CD14-positive monocyte (primary cell): ENCODE measurements around the gene SHROOM3. TPM values are rescaled to one million over a fixed set of nuclear protein-coding genes. Genes with fewer than 3 reads are reported as not detected.

Experiments used
- DNase-seq, 3 donors: peaks; one replicate each; pipeline ENCODE4 v3.0.0-alpha.2; 2011 to 2022
- H2AFZ ChIP-seq: 2 replicates; pipeline ENCODE4 v1.6.0; 2012; ENCODE audit warnings: mild to moderate bottlenecking, low read depth, low read length, inconsistent platforms; ENCODE audit not compliant: insufficient read depth, poor library complexity, severe bottlenecking
- H3K27ac ChIP-seq, 2 donors: 1 replicate in 1 of 2; 2 replicates in 1 of 2; pipeline ENCODE4 v1.5.1; 2012 to 2013; ENCODE audit warnings: low read length in 2 of 2, control low read depth in 1 of 2, inconsistent platforms in 1 of 2, low read depth in 1 of 2, mild to moderate bottlenecking in 1 of 2
- H3K27me3 ChIP-seq, 2 donors: one replicate each; pipeline versions ENCODE4 v1.6.0 to v1.6.1; 2011 to 2013; ENCODE audit warnings: low read length in 2 of 2; ENCODE audit not compliant: control insufficient read depth in 2 of 2, insufficient read depth in 2 of 2
- H3K36me3 ChIP-seq, 2 donors: replicated peaks in 1 of 2; 1 replicate in 1 of 2; 2 replicates in 1 of 2; pipeline versions ENCODE4 v1.5.1 to v1.6.1; 2012 to 2013; ENCODE audit warnings: low read length in 2 of 2, control low read depth in 1 of 2, inconsistent platforms in 1 of 2, mild to moderate bottlenecking in 1 of 2; ENCODE audit not compliant: insufficient read depth in 2 of 2, control insufficient read depth in 1 of 2
- H3K4me1 ChIP-seq, 2 donors: 1 replicate in 1 of 2; 2 replicates in 1 of 2; pipeline versions ENCODE4 v1.5.1 to v1.6.1; 2012 to 2013; ENCODE audit warnings: low read length in 2 of 2, control low read depth in 1 of 2, inconsistent platforms in 1 of 2, mild to moderate bottlenecking in 1 of 2, moderate library complexity in 1 of 2; ENCODE audit not compliant: insufficient read depth in 2 of 2, control insufficient read depth in 1 of 2
- H3K4me2 ChIP-seq: replicated peaks from 2 replicates; pipeline ENCODE3; 2012; ENCODE audit warnings: low read length, moderate library complexity, mild to moderate bottlenecking; ENCODE audit not compliant: poor library complexity, severe bottlenecking; ENCODE audit errors: extremely low read depth
- H3K4me3 ChIP-seq, 3 experiments: fragments of 200-600 bp in 1 of 3; sonication (generic) in 1 of 3; replicated peaks in 1 of 3; 1 replicate in 2 of 3; 2 replicates in 1 of 3; pipeline ENCODE4 v1.5.1; 2011 to 2013; ENCODE audit warnings: low read length in 3 of 3, mild to moderate bottlenecking in 3 of 3, control low read depth in 2 of 3, low read depth in 2 of 3, inconsistent platforms in 1 of 3, moderate library complexity in 1 of 3
- H3K79me2 ChIP-seq: 2 replicates; pipeline ENCODE4 v1.6.0; 2012; ENCODE audit warnings: mild to moderate bottlenecking, control low read depth, inconsistent platforms, low read length, moderate library complexity; ENCODE audit not compliant: insufficient read depth
- H3K9ac ChIP-seq: 2 replicates; pipeline ENCODE4 v1.6.0; 2017; ENCODE audit warnings: low read length, mild to moderate bottlenecking; ENCODE audit not compliant: insufficient read depth, poor library complexity, severe bottlenecking
- H3K9me3 ChIP-seq, 2 donors: replicated peaks in 1 of 2; 1 replicate in 1 of 2; 2 replicates in 1 of 2; pipeline versions ENCODE4 v1.5.1 to v1.6.1; 2012 to 2013; ENCODE audit warnings: low read length in 2 of 2, control low read depth in 1 of 2; ENCODE audit not compliant: control insufficient read depth in 1 of 2, insufficient read depth in 1 of 2
- H4K20me1 ChIP-seq: 2 replicates; pipeline ENCODE4 v1.6.0; 2012; ENCODE audit warnings: mild to moderate bottlenecking, low read length, control low read depth, moderate library complexity; ENCODE audit not compliant: insufficient read depth
- H3K27ac Mint-ChIP-seq, 7 donors: one replicate each; pipeline ENCODE4 v1.8.0; 2020; ENCODE audit warnings: mild to moderate bottlenecking in 7 of 7, mixed read lengths in 7 of 7, moderate library complexity in 6 of 7, inconsistent platforms in 2 of 7
- H3K27me3 Mint-ChIP-seq, 3 donors: one replicate each; pipeline ENCODE4 v1.8.0; 2021 to 2022; ENCODE audit warnings: low read depth in 3 of 3, mild to moderate bottlenecking in 3 of 3, mixed read lengths in 3 of 3, moderate library complexity in 3 of 3, inconsistent platforms in 1 of 3
- H3K36me3 Mint-ChIP-seq, 2 donors: one replicate each; pipeline ENCODE4 v1.8.0; 2020; ENCODE audit warnings: mixed read lengths in 2 of 2, inconsistent platforms in 1 of 2, mild to moderate bottlenecking in 1 of 2
- H3K4me1 Mint-ChIP-seq: one replicate; pipeline ENCODE4 v1.8.0; 2020; ENCODE audit warnings: mild to moderate bottlenecking, mixed read lengths
- H3K4me3 Mint-ChIP-seq, 2 donors: one replicate each; pipeline ENCODE4 v1.8.0; 2020; ENCODE audit warnings: mild to moderate bottlenecking in 2 of 2, mixed read lengths in 2 of 2, moderate library complexity in 1 of 2
- H3K9me3 Mint-ChIP-seq, 7 donors: one replicate each; pipeline ENCODE4 v1.8.0; 2020 to 2022; ENCODE audit warnings: mixed read lengths in 7 of 7, mild to moderate bottlenecking in 6 of 7, moderate library complexity in 6 of 7, inconsistent platforms in 2 of 7
- CTCF ChIP-seq: fragments of 200-600 bp; IDR thresholded peaks from one replicate; pipeline ENCODE4 v1.8.0; 2022; ENCODE audit warnings: antibody characterized with exemption, mild to moderate bottlenecking
- WGBS: methylation state at CpG from one replicate; pipeline ENCODE4 v1.1.5; 2013; ENCODE audit warnings: missing lambda C conversion rate; ENCODE audit not compliant: insufficient coverage; 5-methylcytosine and 5-hydroxymethylcytosine counted together
- intact Hi-C, 2 donors: fragments of 100-400 bp; cut with micrococcal nuclease; formaldehyde crosslinking; loops; one replicate each; pipeline versions ENCODE4 v1.15.0 to v1.15.1; 2023
- polyA plus RNA-seq, 3 donors: library from polyadenylated mRNA; depleted of rRNA in 1 of 3; unstranded in 2 of 3; stranded (reverse) in 1 of 3; fragments of 300-500 nt in 2 of 3; fragments of >200 nt in 1 of 3; fragmentation: Illumina TruSeq in 2 of 3; gene quantifications; 1 replicate in 2 of 3; 2 replicates in 1 of 3; pipeline ENCODE4 v1.2.3, GENCODE V29; 2012 to 2021

Gene SHROOM3
- polyA plus RNA-seq, 3 donors: not detected

GRCh38 chr4:76641351-76641750 lies 206.3 kb downstream of the SHROOM3 start:
- Histone ChIP-seq H2AFZ (no peak overlapping the region), H3K9ac (no peak overlapping the region), H3K4me3 (no peak overlapping the region), H3K27ac (no peak overlapping the region), H3K79me2 (no peaks in the 10 kb centered on the region), H3K9me3 (no peaks in the 10 kb centered on the region), H3K27me3 (no peaks in the 10 kb centered on the region), H3K36me3 (no peaks in the 10 kb centered on the region), H3K4me1 (no peaks in the 10 kb centered on the region), H3K4me2 (no peak overlapping the region), H4K20me1 (no peaks in the 10 kb centered on the region)
- H3K4me3 Mint-ChIP-seq: no peak overlapping the region
- peaks cover 1 to 6% (median 4%) of the 10 kb centered on the region in 3 donors for H3K27me3 Mint-ChIP-seq
- 97% methylated on average over 3 of the region's 4 CpGs for WGBS
- H3K36me3 Mint-ChIP-seq: no peaks in the 10 kb centered on the region
- no peak for DNase-seq
- H3K4me1 Mint-ChIP-seq: no peaks in the 10 kb centered on the region
- no peak overlapping the region for H3K27ac Mint-ChIP-seq
- no peaks in the 10 kb centered on the region for H3K9me3 Mint-ChIP-seq
- TF ChIP-seq CTCF: no peak
- intact Hi-C loops: no loop called here

- Histone ChIP-seq H2AFZ (no peak overlapping the region), H3K9me3 (no peaks in the 10 kb centered on the region), H3K79me2 (no peaks in the 10 kb centered on the region), H3K36me3 (no peaks in the 10 kb centered on the region), H3K27me3 (no peaks in the 10 kb centered on the region), H4K20me1 (no peaks in the 10 kb centered on the region), H3K4me1 (no peaks in the 10 kb centered on the region), H3K9ac (no peak overlapping the region), H3K4me3 (no peak overlapping the region), H3K27ac (no peak overlapping the region), H3K4me2 (no peak overlapping the region)
- Mint-ChIP-seq H3K9me3 (no peaks in the 10 kb centered on the region), H3K27ac (no peak overlapping the region), H3K36me3 (no peaks in the 10 kb centered on the region), H3K4me1 (no peaks in the 10 kb centered on the region), H3K4me3 (no peak overlapping the region), H3K27me3 (peaks cover 1 to 4% (median 4%) of the 10 kb centered on the region in 3 donors)
- TF ChIP-seq CTCF: no peak
- intact Hi-C loops: no loop called here
- no peak for DNase-seq
- 90% methylated on average over 1 of the region's 2 CpGs for WGBS
These were observed 206.7 kb downstream of the SHROOM3 start for GRCh38 chr4:76641758-76642157.
